ENCODE measurements around the gene TRAP1. TPM values are rescaled to one million over a fixed set of nuclear protein-coding genes. Genes with fewer than 3 reads are reported as not detected.
A peak's percentile ranks its signal among the peaks of the same experiment; 100 is the strongest.

TRAP1 gene
- total RNA-seq, 2 experiments from 2014 or later, result 277 to 282 TPM

- ChIA-PET POLR2A (no interaction called here), CTCF (no interaction called here)
- no peak for DNase-seq
- Mint-ChIP-seq H3K27me3 (no peaks in the 10 kb centered on the region), H3K27ac (no peak overlapping the region), H3K36me3 (peaks cover 33% of the 10 kb centered on the region), H3K4me3 (no peak overlapping the region), H3K9me3 (no peaks in the 10 kb centered on the region), H3K4me1 (ENCODE audit: low read depth) (no peaks in the 10 kb centered on the region)
- intact Hi-C loops (cut with micrococcal nuclease), result no loop called here
Measured at GRCh38 chr16:3675601-3676130, 41.7 kb downstream of the TRAP1 start.

DNA sequence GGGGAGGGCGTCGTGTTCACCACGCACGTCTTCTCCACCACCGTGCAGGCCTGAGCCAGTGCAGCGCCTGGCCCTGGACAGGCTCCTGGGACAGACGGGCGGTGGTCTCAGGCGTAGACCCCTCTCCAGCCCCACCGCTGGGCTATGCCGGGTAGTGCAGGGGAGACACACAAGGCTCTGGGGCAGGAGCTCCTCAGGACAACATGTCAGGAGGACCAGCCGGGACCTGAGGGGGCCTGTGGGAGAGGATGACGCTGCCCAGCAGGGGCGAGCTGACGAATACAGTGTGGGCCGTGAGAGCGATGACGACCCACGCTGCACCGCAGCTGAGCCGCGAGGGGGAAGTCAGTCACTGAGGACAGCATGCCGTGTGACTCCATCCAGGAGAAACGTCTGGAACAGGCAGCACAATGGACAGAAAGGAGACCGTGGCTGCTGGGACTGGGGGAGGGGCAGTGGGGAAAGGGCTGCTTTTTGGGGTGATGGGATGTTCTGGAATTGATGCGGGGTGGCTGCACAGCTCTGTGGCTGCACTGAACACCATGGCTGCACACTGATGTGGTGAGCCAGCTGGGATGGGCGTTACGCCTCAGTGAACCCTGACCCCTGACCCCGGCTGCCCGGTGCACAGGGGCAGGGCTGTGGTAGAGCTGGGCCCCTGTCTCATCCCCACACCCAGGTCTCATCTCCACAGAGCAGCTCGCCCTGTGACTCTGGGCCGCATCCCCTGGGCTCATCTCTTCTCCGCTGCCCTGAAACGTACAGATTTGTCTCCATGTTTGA is 42.6 kb downstream of the TRAP1 start:
- Mint-ChIP-seq H3K27me3 (no peaks in the 10 kb centered on the region), H3K4me3 (no peak overlapping the region), H3K36me3 (peaks cover 30% of the 10 kb centered on the region), H3K4me1 (ENCODE audit: low read depth) (no peaks in the 10 kb centered on the region), H3K27ac (no peak overlapping the region), H3K9me3 (no peaks in the 10 kb centered on the region)
- CTCF ChIA-PET, result no interaction called here
- DNase-seq, result no peak
- POLR2A ChIA-PET, result no interaction called here
- intact Hi-C loops (cut with micrococcal nuclease), result no loop called here

DNA sequence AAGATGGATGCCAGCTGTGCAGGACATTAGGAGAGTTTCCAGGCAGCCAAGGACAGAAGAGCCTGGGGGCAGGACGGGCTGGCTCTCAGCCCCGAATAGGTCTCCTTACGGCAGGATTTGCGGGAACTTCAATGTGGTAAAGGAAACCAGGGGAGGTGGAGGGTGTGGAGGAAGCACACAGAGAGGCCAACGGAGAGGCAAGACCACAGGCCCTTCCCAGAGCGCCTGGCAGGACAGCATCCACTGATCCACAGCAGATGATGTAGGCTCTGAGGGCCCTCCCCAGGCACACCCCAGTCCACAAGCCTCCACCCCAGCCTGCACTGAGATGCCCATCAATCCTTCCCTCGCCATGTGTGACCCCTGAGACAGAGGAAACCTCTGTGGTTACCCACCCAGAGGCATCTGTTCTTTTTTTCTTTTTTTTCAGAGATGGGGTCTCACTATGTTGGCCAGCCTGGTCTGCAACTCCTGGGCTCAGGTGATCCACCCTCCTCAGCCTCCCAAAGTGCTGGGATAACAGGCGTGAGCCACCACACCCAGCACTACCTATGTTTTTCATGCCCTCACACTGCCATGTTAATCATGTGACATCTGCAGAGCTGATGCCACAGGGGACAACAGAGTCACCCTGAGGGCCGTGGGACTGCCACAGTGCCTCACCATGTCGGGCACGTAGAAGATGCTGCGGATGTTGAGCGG is 43.5 kb downstream of the TRAP1 start:
- Mint-ChIP-seq H3K36me3 (peaks cover 28% of the 10 kb centered on the region), H3K4me3 (no peak overlapping the region), H3K27ac (no peak overlapping the region), H3K4me1 (ENCODE audit: low read depth) (no peaks in the 10 kb centered on the region), H3K9me3 (no peaks in the 10 kb centered on the region), H3K27me3 (no peaks in the 10 kb centered on the region)
- POLR2A ChIA-PET, result no interaction called here
- intact Hi-C loops (cut with micrococcal nuclease), result no loop called here
- no peak for DNase-seq
- CTCF ChIA-PET, result no interaction called here

DNA sequence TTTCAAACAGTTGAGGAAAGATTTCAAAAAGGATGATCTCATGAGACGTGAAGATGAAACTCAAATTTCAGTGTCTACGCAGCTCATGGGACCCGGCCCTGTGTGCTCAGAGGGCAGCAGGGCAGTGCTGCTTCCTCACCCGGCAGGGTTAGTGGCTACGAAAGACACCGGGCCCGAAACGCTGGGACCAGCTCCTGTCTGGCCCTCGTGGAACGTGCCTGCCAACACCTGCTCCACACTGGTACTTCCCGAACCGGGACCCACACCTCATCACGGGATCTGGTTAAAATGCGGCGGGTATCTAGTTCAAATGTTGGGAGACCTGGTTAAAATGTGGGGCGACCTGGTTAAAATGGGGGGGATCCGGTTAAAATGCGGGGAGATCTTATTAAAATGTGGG is 44.1 kb downstream of the TRAP1 start:
- intact Hi-C loops (cut with micrococcal nuclease), result no loop called here
- Mint-ChIP-seq H3K27ac (no peak overlapping the region), H3K27me3 (no peaks in the 10 kb centered on the region), H3K36me3 (peaks cover 25% of the 10 kb centered on the region), H3K9me3 (no peaks in the 10 kb centered on the region), H3K4me3 (no peak overlapping the region), H3K4me1 (ENCODE audit: low read depth) (no peaks in the 10 kb centered on the region)
- ChIA-PET POLR2A (no interaction called here), CTCF (no interaction called here)
- DNase-seq, result no peak

DNA sequence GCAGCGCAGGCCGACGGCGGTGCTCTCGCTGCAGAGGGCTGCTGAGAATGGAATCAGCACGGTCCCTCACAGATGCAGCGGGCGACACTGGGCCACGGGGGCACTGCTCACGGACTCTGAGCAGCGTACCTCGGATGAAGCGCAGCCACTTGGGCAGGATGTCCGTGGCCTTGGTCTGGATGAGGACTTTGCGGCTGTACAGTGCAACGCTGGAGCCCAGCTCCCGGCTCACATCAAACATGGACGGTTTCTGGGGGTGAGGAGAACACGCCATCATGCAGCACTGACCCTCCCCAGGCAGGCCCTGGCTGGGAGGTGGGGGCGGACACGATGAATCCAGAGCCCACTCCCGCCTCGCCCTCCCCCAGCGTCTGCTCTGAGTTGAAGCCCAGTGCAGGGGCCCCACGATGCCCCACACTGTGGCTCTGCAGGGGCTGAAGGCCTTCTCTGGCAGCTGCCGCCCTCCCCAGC is 44.7 kb downstream of the TRAP1 start:
- no peak for DNase-seq
- no peaks in the 10 kb centered on the region for H3K27me3 Mint-ChIP-seq
- no peaks in the 10 kb centered on the region for H3K9me3 Mint-ChIP-seq
- no peak overlapping the region for H3K4me3 Mint-ChIP-seq
- no peaks in the 10 kb centered on the region for H3K4me1 Mint-ChIP-seq (ENCODE audit: low read depth)
- ChIA-PET CTCF (no interaction called here), POLR2A (interaction anchor here (1.3 kb wide), 1 partner anchor 10 kb away, joined by 4 read pairs; no protein-coding TSS in a partner anchor)
- no peak overlapping the region for H3K27ac Mint-ChIP-seq
- peaks cover 20% of the 10 kb centered on the region for H3K36me3 Mint-ChIP-seq
- intact Hi-C loops (cut with micrococcal nuclease), result no loop called here

GRCh38 chr16:3671424-3671823 is 45.9 kb downstream of the TRAP1 start:
- peaks cover 4% of the 10 kb centered on the region for H3K4me1 Mint-ChIP-seq (ENCODE audit: low read depth)
- no peaks in the 10 kb centered on the region for H3K9me3 Mint-ChIP-seq
- no peak for DNase-seq
- intact Hi-C loops (cut with micrococcal nuclease), result no loop called here
- peaks cover 20% of the 10 kb centered on the region for H3K36me3 Mint-ChIP-seq
- ChIA-PET CTCF (no interaction called here), POLR2A (interaction anchor here (1.3 kb wide), 1 partner anchor 9 kb away, joined by 4 read pairs; no protein-coding TSS in a partner anchor)
- no peaks in the 10 kb centered on the region for H3K27me3 Mint-ChIP-seq
- H3K27ac Mint-ChIP-seq, result no peak overlapping the region
- no peak overlapping the region for H3K4me3 Mint-ChIP-seq

DNA sequence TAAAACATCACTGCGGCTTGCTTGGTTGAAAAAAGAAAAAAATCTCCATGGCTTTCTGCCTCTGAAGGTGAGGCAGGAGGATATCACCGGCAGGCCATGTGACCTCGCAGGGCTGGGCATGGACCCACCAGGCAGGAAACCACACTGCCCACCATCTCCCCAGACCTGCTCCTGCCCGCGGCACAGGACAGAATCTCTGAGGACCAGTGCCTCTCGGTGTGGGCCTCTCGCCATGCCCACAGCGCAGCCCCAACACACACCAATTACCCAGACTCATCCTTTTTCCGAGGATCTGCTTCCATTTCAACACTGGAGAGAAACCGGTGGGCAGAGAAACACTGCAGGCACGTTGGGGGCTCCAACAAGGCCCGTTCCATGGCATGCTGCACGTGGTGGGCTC is 46.6 kb downstream of the TRAP1 start:
- Mint-ChIP-seq H3K9me3 (no peaks in the 10 kb centered on the region), H3K36me3 (peaks cover 26% of the 10 kb centered on the region), H3K4me1 (ENCODE audit: low read depth) (peaks cover 11% of the 10 kb centered on the region), H3K4me3 (no peak overlapping the region), H3K27ac (peak overlapping the region; percentile 13), H3K27me3 (no peaks in the 10 kb centered on the region)
- intact Hi-C loops (cut with micrococcal nuclease), result no loop called here
- no peak for DNase-seq
- CTCF ChIA-PET, result no interaction called here
- POLR2A ChIA-PET, result no interaction called here

DNA sequence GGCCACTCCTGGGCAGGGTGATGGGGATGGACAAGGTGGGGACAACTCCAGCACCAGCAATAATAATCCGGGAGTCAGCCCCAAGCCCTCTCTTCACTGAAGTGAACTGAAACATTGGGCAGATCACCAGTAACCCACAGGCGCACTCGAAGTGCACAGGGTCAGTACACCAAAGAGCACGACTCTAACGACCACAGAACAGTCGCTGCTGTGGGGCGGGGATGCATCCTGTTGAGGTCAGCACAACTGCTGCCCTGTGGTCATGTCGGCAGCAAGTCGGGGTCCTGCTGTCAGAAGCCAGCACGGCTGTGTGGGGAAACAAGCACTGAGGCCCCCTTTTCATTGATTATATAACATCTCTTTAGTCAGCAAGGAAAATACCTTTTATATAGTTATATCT is 48.2 kb downstream of the TRAP1 start:
- CTCF ChIA-PET, result no interaction called here
- intact Hi-C loops (cut with micrococcal nuclease), result no loop called here
- no peak for DNase-seq
- no peak overlapping the region for H3K27ac Mint-ChIP-seq
- peaks cover 16% of the 10 kb centered on the region for H3K4me1 Mint-ChIP-seq (ENCODE audit: low read depth)
- no peaks in the 10 kb centered on the region for H3K9me3 Mint-ChIP-seq
- no peaks in the 10 kb centered on the region for H3K27me3 Mint-ChIP-seq
- POLR2A ChIA-PET, result no interaction called here
- peaks cover 32% of the 10 kb centered on the region for H3K36me3 Mint-ChIP-seq
- H3K4me3 Mint-ChIP-seq, result no peak overlapping the region

GRCh38 chr16:3668626-3669025 is 48.7 kb downstream of the TRAP1 start:
- ChIA-PET CTCF (no interaction called here), POLR2A (no interaction called here)
- Mint-ChIP-seq H3K27ac (no peak overlapping the region), H3K4me3 (no peak overlapping the region), H3K9me3 (no peaks in the 10 kb centered on the region), H3K4me1 (ENCODE audit: low read depth) (peaks cover 16% of the 10 kb centered on the region), H3K27me3 (no peaks in the 10 kb centered on the region), H3K36me3 (peaks cover 31% of the 10 kb centered on the region)
- intact Hi-C loops (cut with micrococcal nuclease), result no loop called here
- DNase-seq, result no peak

- no peaks in the 10 kb centered on the region for H3K27me3 Mint-ChIP-seq
- H3K27ac Mint-ChIP-seq, result no peak overlapping the region
- H3K36me3 Mint-ChIP-seq, result peaks cover 31% of the 10 kb centered on the region
- H3K4me1 Mint-ChIP-seq (ENCODE audit: low read depth), result peaks cover 16% of the 10 kb centered on the region
- no peak overlapping the region for H3K4me3 Mint-ChIP-seq
- ChIA-PET CTCF (no interaction called here), POLR2A (interaction anchor here (0.5 kb wide), 1 partner anchor 43 kb away, joined by 3 read pairs; no protein-coding TSS in a partner anchor)
- H3K9me3 Mint-ChIP-seq, result no peaks in the 10 kb centered on the region
- intact Hi-C loops (cut with micrococcal nuclease), result loop anchor here (1.0 kb wide), 1 partner anchor 138 kb away; no protein-coding TSS in a partner anchor
- peak; percentile 22 for DNase-seq
Measured at GRCh38 chr16:3665508-3665907, 51.8 kb downstream of the TRAP1 start.

GRCh38 chr16:3664187-3664896 is 53.0 kb downstream of the TRAP1 start:
- no peak overlapping the region for H3K27ac Mint-ChIP-seq
- POLR2A ChIA-PET, result no interaction called here
- no peak for DNase-seq
- H3K4me1 Mint-ChIP-seq (ENCODE audit: low read depth), result peaks cover 19% of the 10 kb centered on the region
- peaks cover 36% of the 10 kb centered on the region for H3K36me3 Mint-ChIP-seq
- no peaks in the 10 kb centered on the region for H3K27me3 Mint-ChIP-seq
- intact Hi-C loops (cut with micrococcal nuclease), result no loop called here
- H3K4me3 Mint-ChIP-seq, result no peak overlapping the region
- no peaks in the 10 kb centered on the region for H3K9me3 Mint-ChIP-seq
- CTCF ChIA-PET, result no interaction called here

DNA sequence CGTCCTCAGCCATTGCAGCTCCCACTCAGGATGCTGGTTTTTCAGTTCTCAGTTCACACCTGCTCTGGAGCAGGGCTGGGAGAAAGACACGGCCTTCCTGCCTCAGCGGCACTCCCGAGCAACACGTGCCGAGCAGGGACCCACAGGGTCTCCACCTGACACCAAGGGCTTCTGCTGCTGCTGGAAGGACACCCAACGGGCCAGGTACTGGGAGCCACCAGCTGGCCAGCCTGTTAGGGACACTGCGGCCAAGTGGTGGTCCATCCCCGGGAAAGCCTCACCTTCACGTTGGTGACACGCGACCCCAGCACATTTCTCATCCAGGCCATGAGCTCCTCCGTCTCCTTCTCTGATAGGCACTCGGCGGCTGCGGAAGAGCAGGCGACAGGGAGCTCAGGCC is 54.7 kb downstream of the TRAP1 start:
- no peaks in the 10 kb centered on the region for H3K9me3 Mint-ChIP-seq
- H3K27ac Mint-ChIP-seq, result peak overlapping the region; percentile 6
- ChIA-PET POLR2A (interaction anchor here (0.6 to 1.1 kb wide), 2 partner anchors 9 to 548 kb away, joined by 3 to 4 read pairs; no protein-coding TSS in a partner anchor), CTCF (no interaction called here)
- peaks cover 24% of the 10 kb centered on the region for H3K4me1 Mint-ChIP-seq (ENCODE audit: low read depth)
- H3K36me3 Mint-ChIP-seq, result peaks cover 40% of the 10 kb centered on the region
- intact Hi-C loops (cut with micrococcal nuclease), result no loop called here
- no peak for DNase-seq
- H3K27me3 Mint-ChIP-seq, result no peaks in the 10 kb centered on the region
- H3K4me3 Mint-ChIP-seq, result no peak overlapping the region

Measured in activated CD4-positive, alpha-beta memory T cell treated with anti-CD3 and anti-CD28 coated beads for 36 hours (primary cell).